Femur (tissue), 1 donor: ENCODE data around the gene CEP72.
A peak's percentile ranks its signal among the peaks of the same experiment; 100 is the strongest.
"Not testable (repeated sequence)": the region's sequence is repeated elsewhere in the genome, so short reads cannot be mapped to it uniquely, and the experiment has no call there.

Experiments
- DNase-seq: peaks from one replicate; pipeline ENCODE4 v3.0.0-alpha.2; 2017

The CEP72 gene

DNA sequence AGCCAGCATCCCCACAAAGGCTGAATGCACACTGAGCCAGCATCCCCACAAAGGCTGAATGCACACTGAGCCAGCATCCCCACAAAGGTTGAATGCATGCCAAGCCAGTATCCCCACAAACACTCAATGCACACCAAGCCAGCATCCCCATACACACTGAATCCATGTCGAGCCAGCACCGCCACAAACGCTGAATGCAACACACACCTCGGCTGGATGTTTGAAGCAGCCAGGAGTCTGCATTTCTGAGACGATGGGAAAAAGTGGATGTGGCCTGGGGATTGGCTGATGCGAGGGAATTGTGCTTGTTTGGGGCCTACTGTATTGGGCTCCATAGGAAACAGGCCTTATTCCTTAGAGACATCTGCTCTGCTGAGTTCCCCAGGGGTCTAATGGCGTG, 30.9 kb upstream of the CEP72 start:
- DNase-seq, result no peak

DNA sequence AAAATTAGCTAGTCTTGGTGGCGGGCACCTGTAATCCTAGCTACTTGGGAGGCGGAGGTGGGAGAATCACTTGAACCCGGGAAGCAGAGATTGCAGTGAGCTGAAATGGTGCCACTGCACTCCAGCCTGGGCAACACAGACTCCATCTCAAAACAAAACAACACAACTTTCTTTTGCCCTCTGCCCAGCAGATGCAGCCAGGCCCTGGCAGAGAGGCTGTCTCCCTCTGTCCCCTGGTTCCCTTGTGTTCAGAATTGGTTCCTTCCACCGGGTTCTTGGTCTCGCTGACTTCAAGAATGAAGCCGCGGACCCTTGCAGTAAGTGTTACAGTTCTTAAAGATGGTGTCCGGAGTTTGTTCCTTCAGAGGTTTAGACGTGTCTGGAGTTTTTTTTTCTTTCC, 30.2 kb upstream of the CEP72 start:
- no peak for DNase-seq

DNA sequence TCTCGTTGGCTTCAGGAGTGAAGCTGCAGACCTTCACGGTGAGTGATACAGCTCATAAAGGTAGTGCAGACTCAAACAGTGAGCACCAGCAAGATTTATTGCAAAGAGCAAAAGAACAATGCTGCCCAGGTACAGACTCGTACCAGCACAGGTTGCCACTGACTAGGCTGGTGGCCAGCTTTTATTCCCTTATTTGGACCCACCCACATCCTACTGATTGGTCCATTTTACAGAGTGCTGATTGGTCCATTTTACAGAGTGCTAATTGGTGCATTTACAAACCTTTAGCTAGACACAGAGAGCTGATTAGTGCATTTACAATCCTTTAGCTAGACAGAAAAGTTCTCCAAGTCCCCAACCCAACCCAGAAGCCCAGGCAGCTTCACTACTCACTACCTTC, 29.7 kb upstream of the CEP72 start:
- DNase-seq, result not testable (repeated sequence)

DNA sequence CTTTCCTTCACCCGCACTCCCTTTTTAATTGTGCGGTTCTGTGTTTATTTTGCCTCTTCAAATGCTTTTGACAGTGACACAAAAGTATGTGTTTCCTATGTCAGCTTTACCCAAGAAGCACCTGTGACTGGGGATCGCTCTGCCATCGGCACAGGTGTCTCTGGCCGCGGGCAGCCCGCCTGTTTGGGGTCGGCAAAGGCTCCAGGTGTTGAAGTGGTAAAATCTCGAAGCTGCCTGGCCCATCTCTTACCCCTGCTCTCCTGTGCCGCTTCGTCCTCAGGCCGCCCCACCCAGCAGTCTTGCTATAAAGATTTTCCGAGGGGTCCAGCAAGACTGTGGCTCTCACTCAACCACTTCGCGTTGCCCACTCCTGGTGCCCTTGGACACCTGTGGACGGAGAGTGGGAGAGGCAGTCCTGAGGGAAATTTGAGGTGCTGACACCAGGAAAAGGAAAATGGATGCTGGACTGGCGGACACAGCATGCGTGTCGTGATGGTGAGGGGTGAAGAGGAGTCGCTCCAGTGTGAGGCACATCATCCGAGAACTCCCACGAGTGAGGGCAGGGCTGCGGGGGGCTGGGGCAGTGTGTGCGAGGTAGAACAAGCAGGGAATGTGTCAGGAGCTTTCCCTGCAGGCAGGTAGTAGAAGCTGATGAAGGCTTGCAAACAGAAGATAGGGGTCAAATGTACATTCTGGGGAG, 29.1 kb upstream of the CEP72 start:
- DNase-seq, result no peak

DNA sequence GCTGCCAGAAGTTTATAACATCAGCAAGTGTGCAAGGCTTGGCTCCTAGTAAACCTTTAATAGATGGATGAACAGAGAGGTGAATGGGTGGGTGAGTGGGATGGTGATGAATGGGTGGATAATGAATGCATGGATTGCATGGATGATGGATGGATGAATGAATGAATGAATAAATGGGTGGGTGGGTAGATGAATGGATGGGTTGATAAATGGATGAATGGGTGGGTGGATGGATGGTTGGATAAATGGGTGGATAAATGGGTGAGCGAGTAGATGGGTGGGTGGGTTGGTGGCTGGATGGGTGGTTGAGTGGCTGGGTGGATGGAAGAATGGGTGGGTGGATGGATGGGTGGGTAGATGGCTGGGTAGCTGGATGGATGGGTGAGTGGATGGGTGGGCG, 28.5 kb upstream of the CEP72 start:
- no peak for DNase-seq

DNA sequence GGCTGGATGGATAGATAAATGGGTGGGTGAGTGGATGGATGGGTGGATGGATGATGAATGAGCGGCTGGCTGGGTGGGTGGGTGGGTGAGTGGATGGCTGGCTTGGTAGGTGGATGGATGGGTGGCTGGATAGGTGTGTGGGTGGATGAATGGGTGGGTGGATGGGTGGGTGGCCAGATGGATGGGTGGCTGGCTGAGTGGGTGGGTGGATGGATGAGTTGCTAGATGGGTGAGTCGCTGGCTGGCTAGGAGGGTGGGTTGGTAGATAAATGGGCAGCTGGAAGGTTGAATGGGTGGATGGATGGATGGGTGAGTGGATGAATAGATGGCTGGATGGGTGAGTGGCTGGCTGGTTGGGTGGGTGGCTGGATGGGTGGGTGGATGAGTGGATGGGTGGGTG, 27.9 kb upstream of the CEP72 start:
- no peak for DNase-seq

DNA sequence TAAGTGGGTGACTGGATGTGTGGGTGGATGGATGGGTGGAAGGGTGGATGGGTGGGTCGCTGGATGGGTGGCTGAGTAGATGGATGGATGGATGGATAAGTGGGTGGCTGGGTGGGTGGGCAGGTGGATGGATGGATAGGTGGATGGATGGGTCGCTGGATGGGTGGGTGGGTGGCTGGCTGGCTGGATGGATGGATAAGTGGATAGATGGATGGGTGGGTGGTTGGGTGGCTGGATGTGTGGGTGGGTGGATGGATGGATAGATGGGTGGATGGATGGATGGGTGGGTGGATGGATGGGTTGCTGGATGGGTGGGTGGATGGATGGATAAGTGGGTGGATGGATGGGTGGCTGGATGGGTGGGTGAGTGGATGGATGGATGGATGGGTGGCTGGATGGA, 27.3 kb upstream of the CEP72 start:
- DNase-seq, result no peak

DNA sequence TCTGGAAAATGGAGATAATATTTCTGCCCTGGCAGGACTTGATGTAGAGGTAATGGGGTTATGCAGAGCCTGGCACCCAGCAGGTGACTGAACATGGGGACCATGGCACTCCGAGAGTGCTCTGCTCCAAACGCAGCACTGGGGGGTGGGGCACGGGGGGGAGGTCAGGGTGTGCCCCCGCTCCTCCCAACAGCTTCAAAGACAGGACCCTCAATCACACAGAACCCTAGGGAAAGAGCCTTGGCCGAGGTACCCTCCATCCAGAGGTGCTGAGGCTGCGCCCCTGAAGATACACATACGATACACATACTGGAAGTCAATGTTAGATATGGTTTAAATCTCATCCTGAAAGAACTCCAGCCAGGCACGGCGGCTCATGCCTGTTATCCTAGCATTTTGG, 26.6 kb upstream of the CEP72 start:
- peak; percentile 5 for DNase-seq

DNA sequence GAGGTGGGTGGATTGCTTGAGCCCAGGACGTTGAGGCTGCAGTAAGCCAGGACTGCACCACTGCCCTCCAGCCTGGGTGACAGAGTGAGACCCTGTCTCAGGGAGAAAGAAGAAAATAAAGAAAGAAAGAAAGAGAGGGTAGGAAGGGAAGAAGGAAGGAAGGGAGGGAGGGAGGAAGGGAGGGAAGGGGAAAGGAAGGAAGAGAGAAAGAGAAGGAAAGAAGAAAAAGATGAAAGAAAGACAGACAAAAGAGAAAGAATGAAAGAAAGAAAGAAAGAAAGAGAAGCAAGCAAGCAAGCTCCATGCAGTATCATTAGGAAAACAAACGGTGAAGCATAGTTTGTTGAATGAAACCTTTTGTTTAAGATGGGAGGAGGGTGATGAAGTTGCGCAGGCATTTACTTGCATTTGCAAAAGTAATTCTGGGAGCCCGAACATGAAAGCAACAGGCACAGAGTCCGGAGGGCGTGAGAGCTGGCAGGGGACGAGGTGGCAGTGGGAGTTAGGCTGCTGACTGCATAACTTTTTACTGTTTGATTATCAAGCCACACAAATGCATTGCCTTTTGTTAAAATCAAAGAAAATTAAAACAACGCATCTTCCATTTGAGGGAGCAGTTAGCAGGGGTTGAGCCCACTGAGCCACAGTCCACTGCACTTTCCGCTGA, 26.0 kb upstream of the CEP72 start:
- DNase-seq, result no peak

DNA sequence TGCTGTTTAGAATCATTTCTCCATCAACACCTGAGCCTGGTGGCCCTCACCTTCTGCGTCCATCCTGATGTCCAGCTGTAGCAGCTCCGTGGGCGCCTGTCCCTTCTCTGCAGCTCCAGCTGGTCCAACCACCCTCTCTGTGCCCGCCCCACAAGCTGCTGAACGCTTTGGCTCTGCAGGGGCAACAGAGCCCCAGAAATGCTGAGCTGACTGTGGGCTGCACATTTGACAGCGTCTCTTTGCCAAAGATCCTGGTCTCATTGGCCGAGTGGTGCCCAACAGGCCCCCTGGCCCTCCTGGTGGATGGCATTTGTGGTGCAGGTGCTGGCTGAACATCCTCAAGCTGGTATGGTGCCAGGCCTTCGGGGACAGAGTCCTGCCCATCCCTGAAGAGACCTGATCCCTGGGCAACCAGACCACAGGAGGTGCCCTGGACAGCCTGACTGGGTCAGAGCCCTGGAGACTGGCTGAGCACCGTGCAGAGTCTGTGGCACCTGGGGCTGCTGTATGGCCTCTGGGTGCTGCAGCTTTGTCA, 25.3 kb upstream of the CEP72 start:
- no peak for DNase-seq

DNA sequence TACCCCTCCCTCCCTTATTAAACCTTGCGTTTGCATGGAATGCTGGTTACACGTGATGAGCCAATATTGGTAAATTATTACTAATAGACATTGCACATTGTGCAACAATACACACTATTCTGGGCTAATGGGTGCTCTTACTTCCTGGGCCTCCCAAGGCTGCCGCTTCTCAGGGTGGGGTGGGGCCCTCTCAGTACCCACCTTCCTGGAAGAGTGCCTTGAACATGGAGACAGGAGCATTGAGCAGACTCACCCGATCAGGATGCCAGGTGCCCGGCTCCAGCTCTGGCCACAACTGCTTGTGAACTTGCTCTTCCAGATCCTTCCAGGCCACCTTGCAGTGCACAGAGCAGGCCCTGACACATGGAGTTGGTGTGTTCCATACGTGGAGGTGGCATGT, 24.7 kb upstream of the CEP72 start:
- DNase-seq, result no peak

DNA sequence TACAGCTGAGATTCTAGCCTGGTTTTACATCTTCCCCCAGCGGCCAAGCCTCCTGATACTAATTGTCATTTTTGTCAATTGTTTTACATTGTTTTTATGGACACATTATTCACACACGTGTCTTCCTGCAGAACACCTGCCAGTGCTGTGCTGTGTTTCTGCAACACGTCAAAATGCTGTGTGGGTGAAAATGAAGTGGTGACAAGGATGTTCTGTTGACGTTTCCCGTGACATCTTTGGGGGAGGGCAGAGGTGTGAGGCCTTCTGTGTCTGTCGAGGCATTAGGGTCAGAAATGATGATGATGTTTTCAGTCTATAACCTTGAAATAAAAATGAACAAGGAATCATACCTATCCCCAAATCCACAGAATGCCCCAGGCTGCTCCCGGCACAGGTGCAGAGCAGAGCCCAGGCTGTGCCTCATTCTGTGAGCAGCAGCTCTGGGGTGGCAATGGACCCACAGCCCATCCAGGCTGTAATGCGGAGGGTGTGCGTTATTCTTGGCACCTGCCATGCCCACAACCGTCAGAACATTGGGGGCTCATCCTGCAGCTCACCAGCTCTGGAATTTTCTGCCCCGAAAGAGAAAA, 23.6 kb upstream of the CEP72 start:
- DNase-seq, result peak; percentile 6

DNA sequence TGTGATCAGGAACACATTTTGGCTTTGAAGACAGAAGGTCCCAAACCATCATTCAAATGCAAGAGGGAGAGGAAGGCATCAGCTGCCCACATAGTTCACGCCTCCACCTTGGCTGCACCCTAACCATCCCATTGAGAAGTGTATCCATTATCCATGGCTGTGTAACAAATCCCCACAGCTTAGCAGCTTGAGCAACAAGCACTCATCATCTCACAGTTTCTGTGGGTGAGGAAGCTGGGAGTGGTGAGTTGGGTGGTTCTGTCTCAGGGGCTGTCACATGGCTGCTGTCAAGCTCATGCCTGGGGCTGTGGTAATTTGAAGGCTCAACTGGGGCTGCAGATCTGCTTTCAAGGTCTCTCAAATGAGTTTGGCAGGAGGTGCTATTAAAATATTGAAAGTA, 23.0 kb upstream of the CEP72 start:
- peak; percentile 1 for DNase-seq

DNA sequence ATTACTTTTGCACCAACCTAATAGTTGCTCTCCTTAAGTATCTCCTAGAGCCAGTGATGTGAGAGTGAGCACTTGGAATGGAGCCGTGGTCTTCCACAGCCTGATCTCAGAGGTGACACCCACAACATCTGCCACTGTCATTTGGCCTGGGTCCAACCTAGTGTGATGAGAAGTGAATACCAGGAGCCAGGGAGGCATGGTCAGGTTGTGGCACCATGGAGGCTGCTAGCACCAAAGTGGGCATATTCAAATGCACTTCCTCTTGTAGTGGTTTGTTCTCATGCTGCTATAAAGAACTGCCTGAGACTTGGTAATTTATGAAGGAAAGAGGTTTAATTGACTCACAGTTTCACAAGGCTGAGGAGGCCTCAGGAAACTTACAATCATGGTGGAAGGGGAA, 22.6 kb upstream of the CEP72 start:
- DNase-seq, result peak; percentile 2

DNA sequence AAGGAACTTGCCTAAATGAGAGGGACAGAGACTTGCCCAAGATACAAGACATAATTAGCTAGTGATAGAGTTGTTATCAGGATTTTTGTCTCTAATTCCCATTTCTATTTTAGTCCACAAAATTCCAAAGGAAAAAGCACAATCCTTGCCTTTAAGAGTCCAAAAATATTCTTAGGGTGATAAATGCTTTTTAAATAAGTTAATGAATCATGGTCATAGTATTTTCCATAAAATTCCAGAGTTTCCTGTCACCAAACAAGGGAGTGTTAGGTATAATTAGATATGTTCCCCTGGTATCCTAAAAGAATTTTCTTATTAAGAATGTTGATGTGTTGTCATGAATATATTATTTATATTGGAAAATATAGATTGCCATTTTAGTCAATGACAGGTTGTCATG, 21.8 kb upstream of the CEP72 start:
- DNase-seq, result no peak

DNA sequence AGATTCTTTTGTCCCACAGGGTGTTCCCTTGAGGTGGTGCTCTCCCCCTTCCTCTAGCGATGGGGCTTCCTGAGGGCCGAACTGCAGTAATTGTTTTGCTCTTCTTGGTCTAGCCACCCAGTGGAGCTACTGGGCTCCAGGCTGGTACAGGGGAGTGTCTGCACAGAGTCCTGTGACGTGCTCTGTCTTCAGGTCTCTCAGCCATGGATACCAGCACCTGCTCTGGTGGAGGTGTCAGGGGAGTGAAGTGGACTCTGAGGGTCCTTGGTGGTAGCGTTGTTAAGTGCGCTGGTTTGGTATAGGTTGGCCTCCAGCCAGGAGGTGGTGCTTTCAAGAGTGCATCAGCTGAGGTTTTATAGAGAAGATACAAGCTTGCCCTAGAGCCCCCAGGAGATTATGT, 20.4 kb upstream of the CEP72 start:
- DNase-seq, result peak; percentile 2

DNA sequence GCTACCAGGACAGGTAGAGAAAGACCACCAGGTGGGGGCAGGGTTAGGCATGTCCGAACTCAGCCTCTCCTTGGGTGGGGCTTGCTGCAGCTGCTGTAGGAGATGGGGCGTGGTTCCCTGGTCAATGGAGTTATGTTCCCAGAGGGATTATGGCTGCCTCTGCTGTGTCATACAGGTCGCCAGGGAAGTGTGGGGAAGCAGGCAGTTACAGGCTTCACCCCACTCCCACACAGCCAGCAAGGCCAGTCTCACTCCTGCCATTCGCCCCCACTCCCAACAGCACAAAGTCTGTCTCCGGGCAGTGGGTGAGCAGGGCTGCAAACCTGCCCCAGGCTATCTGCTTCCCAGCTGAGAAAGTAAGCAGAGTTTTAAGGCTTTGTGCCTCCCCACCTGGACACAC, 20.0 kb upstream of the CEP72 start:
- peak; percentile 13 for DNase-seq

DNA sequence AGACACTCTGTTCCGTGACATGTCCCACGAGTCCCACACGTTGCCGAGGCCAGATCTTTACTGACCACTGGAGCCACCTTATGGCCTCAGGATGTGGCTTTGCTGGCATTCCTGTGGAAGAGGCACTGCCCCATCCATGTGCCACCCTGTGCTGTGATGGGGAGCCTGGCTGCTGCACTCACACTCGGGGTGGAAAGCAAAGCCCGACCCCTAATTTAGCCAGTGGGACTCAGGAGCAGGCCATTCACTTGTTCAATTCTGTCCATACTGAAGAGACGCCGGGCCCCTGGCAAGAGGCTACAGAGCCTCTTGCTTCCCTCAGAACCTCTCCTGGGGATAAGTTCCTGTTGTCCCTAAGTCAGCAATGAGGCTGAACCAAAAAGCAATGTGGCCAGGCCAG, 18.6 kb upstream of the CEP72 start:
- peak; percentile 6 for DNase-seq

DNA sequence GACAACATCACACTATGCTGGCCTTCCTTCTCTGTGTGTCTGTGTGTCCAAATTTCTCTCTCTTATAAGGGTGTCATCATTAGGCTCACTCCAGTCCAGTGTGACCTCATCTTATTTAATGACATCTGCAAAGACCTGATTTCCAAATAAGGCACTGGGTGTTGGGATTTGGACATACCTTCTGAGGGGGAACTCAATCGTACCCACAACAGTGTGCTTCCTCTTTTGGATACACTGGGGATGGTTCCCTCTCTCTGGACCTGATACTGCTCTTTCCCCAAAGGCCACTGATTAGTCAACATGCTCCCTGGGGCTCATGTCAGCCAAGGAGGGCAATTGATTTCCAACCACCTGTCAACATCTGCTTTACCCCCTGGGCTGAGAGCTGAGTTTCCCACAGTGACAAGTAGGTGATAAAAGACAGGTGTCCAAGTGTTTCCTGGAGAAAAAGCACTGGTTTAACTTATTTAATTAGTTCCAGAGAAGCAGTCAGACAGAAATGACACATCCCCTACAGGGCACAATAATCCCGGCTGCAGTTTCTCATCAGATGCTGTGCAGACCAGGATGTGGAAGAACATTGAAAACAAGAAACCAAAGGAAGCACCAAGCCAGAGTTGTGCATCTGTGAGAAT, 17.8 kb upstream of the CEP72 start:
- peak; percentile 8 for DNase-seq

DNA sequence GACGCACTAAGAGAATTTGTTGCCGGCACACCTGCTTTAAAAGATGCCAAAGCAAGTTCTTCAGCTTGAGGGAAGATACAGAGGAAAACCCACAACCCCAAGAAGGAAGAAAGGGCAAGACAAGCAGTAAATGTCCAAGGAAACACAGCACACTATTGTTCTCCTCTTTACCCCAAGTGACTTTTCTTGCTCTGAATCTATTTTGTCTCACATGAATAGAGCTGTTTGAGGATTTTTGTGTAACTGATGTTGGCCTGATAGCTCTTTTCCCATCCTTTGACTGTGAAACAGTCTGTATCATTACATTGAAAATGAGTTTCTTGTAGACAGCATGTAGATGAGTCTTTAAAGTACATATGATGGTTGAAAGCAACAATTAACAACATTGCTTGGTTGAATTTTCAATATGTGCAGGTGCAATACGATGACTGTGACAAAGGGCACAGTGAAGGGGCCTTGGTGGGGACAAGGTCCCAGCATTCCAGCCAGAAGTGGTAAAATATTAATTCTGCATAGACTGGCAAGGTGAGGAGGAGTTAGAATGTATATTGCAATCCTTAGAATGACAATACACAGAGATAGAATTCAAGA, 16.8 kb upstream of the CEP72 start:
- DNase-seq, result no peak

DNA sequence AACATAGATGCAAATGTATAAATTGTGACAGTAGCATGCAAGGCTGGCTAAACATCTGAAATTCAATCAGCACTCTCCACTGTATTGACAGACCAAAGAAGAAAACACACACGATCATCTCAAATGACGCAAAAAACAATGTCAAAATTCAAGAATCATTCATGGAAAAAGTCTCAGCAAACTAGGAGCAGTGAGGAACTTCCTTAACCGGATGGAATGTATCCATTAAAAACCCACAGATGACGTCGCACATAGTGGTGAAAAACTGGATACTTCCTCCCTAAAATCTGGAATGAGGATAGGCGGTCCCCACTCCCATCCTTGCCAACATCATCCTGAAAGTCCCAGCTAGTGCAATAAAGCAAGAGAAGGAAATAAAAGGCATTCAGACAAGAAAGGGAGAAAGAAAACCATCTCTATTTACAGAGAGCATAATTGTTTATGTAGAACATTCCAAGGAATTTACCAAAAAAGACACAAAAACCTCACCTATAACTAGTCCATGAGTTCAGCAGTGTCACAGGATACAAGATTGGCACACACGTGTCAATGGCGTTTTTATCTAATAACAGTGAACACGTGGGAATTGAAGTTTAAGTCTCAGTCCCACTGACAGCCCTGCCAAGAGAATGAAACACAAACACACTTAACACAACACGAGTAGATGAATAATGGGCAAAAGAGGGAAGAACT, 14.1 kb upstream of the CEP72 start:
- DNase-seq, result no peak

DNA sequence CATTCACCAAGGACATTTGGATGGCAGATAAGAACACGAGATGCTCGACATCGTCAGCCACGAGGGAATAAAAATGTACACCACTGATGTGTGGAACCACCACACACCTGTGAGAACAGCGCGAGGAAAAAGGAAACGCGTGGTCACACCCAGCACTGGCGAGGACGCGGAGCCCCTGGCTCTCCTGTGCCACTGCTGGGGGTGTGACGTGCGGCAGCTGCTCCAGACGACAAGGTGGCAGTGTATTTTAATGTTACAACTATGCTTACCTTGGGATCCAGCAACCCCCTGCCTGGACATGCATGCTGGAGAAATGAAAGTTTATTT, 13.6 kb upstream of the CEP72 start:
- DNase-seq, result peak; percentile 3
